VCaP (cell line): Measurements from ENCODE around the gene FARP2.
A peak's percentile ranks its signal among the peaks of the same experiment; 100 is the strongest.
"Not testable (repeated sequence)": the region's sequence is repeated elsewhere in the genome, so short reads cannot be mapped to it uniquely, and the experiment has no call there.

Experiments
- H3K27ac ChIP-seq: fragments of 450-650 bp; 2 replicates; pipeline ENCODE4 v1.5.1; 2017
- TF ChIP-seq, protein P1 (sequence below): fragments of 450-650 bp; conservative IDR thresholded peaks from 2 replicates; pipeline ENCODE4 v1.5.1; 2017; ENCODE audit warnings: mild to moderate bottlenecking, moderate library complexity

Gene FARP2

DNA sequence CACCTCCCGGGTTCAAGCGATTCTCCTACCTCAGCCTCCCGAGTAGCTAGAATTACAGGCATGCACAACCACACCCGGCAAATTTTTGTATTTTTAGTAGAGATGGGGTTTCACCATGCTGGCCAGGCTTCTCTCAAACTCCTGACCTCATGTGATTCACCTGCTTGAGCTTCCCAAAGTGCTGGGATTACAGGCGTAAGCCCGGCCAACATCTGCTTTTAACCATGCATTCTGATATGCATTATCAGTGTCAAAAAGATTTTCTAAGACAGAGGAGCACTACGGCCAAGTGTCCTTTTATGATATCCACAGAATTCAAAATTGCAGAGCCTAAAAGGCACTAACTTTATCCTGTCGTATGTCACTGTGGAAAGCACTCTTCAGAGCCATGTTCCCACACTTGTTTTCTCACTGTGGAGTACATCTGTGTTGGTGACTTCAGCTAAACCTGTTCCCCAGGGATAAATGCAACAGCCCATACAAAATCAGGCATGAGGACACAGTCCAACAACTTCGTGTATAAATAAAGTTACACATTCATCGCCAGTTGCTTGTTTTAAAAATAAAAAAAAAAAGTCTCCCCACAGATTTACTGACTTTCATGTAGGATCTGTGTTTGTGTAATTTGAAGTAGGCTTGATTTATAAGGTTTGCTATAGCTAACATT is 95.9 kb downstream of the FARP2 start:
- no peak overlapping the region for H3K27ac ChIP-seq
- TF ChIP-seq, protein P1, sequence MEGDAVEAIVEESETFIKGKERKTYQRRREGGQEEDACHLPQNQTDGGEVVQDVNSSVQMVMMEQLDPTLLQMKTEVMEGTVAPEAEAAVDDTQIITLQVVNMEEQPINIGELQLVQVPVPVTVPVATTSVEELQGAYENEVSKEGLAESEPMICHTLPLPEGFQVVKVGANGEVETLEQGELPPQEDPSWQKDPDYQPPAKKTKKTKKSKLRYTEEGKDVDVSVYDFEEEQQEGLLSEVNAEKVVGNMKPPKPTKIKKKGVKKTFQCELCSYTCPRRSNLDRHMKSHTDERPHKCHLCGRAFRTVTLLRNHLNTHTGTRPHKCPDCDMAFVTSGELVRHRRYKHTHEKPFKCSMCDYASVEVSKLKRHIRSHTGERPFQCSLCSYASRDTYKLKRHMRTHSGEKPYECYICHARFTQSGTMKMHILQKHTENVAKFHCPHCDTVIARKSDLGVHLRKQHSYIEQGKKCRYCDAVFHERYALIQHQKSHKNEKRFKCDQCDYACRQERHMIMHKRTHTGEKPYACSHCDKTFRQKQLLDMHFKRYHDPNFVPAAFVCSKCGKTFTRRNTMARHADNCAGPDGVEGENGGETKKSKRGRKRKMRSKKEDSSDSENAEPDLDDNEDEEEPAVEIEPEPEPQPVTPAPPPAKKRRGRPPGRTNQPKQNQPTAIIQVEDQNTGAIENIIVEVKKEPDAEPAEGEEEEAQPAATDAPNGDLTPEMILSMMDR, result no peak

DNA sequence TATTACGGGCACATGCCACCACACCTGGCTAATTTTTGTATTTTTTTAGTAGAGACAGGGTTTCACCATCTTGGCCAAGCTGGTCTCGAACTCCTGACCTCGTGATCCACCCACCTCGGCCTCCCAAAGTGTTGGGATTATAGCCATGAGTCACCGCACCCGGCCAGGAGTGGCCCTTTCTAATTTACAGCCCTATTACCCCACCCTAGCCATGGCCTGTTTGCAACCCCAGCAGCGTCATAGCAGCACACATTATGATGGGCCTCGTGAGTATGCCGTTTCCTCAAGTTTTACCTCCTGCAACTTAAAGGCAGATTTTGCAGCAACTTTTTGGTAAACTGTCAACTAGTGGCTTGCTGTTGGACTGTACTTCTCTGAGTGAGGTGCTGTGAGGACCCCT is 97.8 kb downstream of the FARP2 start:
- H3K27ac ChIP-seq, result not testable (repeated sequence)

DNA sequence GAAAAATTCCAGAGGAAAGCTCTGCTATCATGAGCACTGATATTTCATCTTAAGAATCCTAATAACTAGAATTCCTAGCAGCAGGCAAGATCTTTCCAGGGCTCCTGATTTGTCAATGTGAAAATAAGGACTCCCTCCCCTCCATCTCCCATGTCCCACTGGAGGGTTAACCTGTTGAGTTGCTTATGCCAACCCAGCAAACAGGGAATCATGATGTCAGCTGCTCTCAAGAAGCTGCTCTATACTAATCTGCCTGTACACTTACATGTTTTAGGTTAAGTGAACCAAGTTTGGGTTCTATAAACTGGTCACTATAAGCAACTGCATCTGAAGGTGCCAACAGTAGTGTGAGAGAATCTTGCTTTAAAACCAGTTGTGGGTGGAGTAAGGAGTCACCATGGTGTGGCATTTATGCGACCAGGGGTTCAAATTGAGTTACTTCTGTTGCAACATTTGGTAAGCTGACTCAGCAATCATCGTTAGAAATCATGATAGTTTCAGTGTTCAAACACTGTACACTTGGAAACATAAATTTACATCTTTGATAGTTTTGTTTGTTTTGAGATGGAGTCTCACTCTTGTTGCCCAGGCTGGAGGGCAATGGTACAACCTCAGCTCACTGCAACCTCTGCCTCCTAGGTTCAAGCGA is 98.9 kb downstream of the FARP2 start:
- no peak overlapping the region for H3K27ac ChIP-seq
- TF ChIP-seq, protein P1, result no peak

DNA sequence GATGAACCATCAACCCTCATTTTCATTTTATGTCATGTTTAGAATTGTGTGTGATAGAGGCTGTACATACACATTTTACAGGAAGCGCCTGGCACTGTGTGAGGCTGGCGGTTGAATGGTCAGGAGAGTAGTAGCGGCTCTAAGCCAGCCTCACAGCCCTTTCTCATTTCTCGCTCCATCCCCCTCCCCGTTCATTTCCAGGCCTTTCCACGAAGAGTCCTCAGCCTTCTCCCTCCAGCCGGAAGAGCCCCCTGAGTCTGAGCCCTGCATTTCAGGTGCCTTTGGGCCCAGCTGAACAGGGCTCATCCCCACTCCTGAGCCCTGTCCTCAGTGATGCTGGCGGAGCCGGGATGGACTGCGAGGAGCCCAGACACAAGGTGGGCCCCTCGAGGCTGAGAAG is 100.5 kb downstream of the FARP2 start:
- H3K27ac ChIP-seq, result no peak overlapping the region
- TF ChIP-seq, protein P1, result no peak

DNA sequence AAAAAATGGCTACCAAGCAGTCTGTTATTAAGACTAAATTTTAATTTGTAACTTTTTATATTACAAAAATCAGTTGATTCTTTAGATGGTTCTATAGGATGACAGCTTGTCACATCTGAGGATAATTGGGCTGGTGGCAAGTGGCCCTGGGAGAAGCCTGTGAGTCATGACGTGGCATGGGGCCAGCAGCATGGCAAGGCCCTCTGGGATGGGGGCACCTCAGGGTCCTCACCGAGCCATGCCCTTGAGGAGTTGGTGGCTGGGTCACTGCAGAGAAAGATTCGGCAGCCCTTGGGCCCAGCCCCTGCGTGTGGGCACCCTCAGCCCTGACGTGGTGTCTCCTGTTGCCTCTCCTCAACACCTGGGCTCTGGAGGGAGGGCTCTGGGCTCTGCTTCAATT is 102.6 kb downstream of the FARP2 start:
- H3K27ac ChIP-seq, result peak overlapping the region; percentile 99; the same call in 1 of the 2 replicates
- TF ChIP-seq, protein P1, result no peak

DNA sequence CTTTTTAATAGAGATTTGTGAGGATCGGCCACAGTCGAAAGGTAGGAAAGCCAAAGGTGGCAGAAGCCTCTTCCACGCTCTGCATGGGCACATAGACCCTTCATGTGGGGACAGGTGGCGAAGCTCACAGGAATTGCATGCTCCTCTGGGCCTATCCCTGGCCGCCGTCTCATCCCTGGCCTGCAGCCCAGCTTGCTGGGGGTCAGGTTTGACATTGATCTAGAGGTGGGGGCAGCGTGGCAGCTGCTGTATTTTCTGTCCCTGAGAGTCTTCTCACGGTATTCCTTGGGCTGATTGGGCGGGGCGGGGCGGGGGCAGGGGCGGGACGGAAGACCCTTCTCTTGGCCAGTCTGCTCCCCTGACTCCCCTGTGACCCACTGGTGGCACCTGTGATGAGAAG is 103.4 kb downstream of the FARP2 start:
- peak overlapping the region; percentile 99 for H3K27ac ChIP-seq

DNA sequence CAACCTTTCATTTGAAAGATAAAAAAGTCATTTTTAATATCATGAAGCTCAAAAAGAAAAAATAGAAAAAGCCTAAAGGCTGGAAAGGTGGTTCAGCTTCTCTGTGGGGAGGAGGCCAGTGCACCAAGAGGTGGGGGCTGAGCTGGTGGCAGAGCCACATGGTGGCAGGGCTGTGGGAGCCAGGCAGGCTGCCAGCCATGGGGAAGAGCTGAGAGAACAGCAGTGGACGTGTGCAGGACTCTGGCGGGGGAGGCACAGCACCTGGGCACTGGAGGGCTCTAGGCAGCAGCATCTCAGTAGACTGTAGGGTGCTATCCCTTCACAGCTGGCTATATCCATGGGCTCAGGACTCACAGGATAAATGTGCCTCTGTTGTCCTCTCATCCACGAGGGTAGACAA is 104.5 kb downstream of the FARP2 start:
- TF ChIP-seq, protein P1, result no peak
- peak overlapping the region; percentile 99 for H3K27ac ChIP-seq

More for the DNA sequence above, 103.4 kb downstream of the FARP2 start:
- TF ChIP-seq, protein P1, result no peak
